Hepatocyte (in vitro differentiated cells): Measurements from ENCODE around the gene SYTL5. TPM values are rescaled to one million over a fixed set of nuclear protein-coding genes. Genes with fewer than 3 reads are reported as not detected.
A peak's percentile ranks its signal among the peaks of the same experiment; 100 is the strongest.

Experiments
- DNase-seq: peaks from one replicate; pipeline ENCODE4 v3.0.0-alpha.2; 2016; ENCODE audit warnings: low spot score
- H2AFZ ChIP-seq: fragments of 200-600 bp; sonication (generic); 2 replicates; pipeline ENCODE4 v1.6.0; 2016; ENCODE audit warnings: antibody characterized with exemption, mild to moderate bottlenecking
- H3K27ac ChIP-seq: fragments of 200-600 bp; sonication (generic); 2 replicates; pipeline ENCODE4 v1.5.1; 2016; ENCODE audit warnings: mild to moderate bottlenecking
- H3K27me3 ChIP-seq: fragments of 200-600 bp; sonication (generic); 2 replicates; pipeline ENCODE4 v1.6.1; 2016
- H3K36me3 ChIP-seq: fragments of 200-600 bp; sonication (generic); replicated peaks from 2 replicates; pipeline ENCODE4 v1.5.1; 2016; ENCODE audit warnings: low read depth; ENCODE audit not compliant: insufficient read depth
- H3K4me1 ChIP-seq: fragments of 200-600 bp; sonication (generic); 2 replicates; pipeline ENCODE4 v1.5.1; 2016; ENCODE audit warnings: mild to moderate bottlenecking, moderate library complexity; ENCODE audit not compliant: insufficient read depth
- H3K4me2 ChIP-seq: fragments of 200-600 bp; sonication (generic); 2 replicates; pipeline ENCODE4 v1.6.0; 2016
- H3K4me3 ChIP-seq: fragments of 200-600 bp; sonication (generic); 2 replicates; pipeline ENCODE4 v1.5.1; 2016; ENCODE audit warnings: mild to moderate bottlenecking
- H3K79me2 ChIP-seq: fragments of 200-600 bp; sonication (generic); 2 replicates; pipeline ENCODE4 v1.6.0; 2017; ENCODE audit warnings: mild to moderate bottlenecking
- H3K9me2 ChIP-seq: fragments of 200-600 bp; sonication (generic); replicated peaks from 2 replicates; pipeline ENCODE4 v1.6.0; 2017; ENCODE audit warnings: mild to moderate bottlenecking; ENCODE audit not compliant: insufficient read depth
- H3K9me3 ChIP-seq: fragments of 200-600 bp; sonication (generic); 2 replicates; pipeline ENCODE4 v1.5.1; 2016; ENCODE audit warnings: low read depth, mild to moderate bottlenecking
- H4K20me1 ChIP-seq: fragments of 200-600 bp; sonication (generic); 2 replicates; pipeline ENCODE4 v1.6.0; 2016; ENCODE audit warnings: mild to moderate bottlenecking; ENCODE audit not compliant: insufficient read depth, poor library complexity, severe bottlenecking
- CTCF ChIP-seq: fragments of 200-600 bp; sonication (generic); IDR thresholded peaks from 2 replicates; pipeline ENCODE4 v1.5.1; 2016; ENCODE audit warnings: antibody characterized with exemption, mild to moderate bottlenecking; ENCODE audit not compliant: poor library complexity
- EZH2 ChIP-seq: fragments of 200-600 bp; sonication (generic); IDR thresholded peaks from 2 replicates; pipeline ENCODE4 v1.6.1; 2016; ENCODE audit warnings: antibody characterized with exemption, mild to moderate bottlenecking, borderline replicate concordance
- EZH2phosphoT487 ChIP-seq: fragments of 200-600 bp; sonication (generic); IDR thresholded peaks from one replicate; pipeline ENCODE4 v1.6.1; 2018; ENCODE audit warnings: antibody characterized with exemption, mild to moderate bottlenecking, low read depth, moderate library complexity; ENCODE audit not compliant: unreplicated experiment, severe bottlenecking
- WGBS: methylation state at CpG from one replicate; pipeline ENCODE4 v1.1.6; 2016; ENCODE audit warnings: low lambda C conversion rate; ENCODE audit errors: missing lambda C conversion rate; 5-methylcytosine and 5-hydroxymethylcytosine counted together
- polyA plus RNA-seq: library from polyadenylated mRNA; unstranded; fragments of >200 nt; fragmentation: Nextera tagmentation; extraction: Ambion mirVana; gene quantifications from 2 replicates; pipeline ENCODE4 v1.2.1, GENCODE V29; 2016
- total RNA-seq: library from RNA; depleted of rRNA; stranded (reverse); fragments of >200 nt; gene quantifications from 2 replicates; pipeline ENCODE4 v1.2.3, GENCODE V29; 2014

The SYTL5 gene
- total and polyA plus RNA-seq, 2 experiments from 2014 or later, result 1.2 to 8.0 TPM

- no peak overlapping the region for H3K27ac ChIP-seq
- no peaks in the 10 kb centered on the region for H3K79me2 ChIP-seq
- 72% methylated on average over 3 of the region's 3 CpGs for WGBS
- H2AFZ ChIP-seq, result no peak overlapping the region
- no peaks in the 10 kb centered on the region for H4K20me1 ChIP-seq
- H3K27me3 ChIP-seq, result no peaks in the 10 kb centered on the region
- H3K9me3 ChIP-seq, result no peaks in the 10 kb centered on the region
- TF ChIP-seq CTCF (no peak), EZH2 (no peak), EZH2phosphoT487 (no peak)
- H3K4me3 ChIP-seq, result no peak overlapping the region
- no peaks in the 10 kb centered on the region for H3K9me2 ChIP-seq
- H3K36me3 ChIP-seq, result no peaks in the 10 kb centered on the region
- H3K4me1 ChIP-seq, result no peaks in the 10 kb centered on the region
- no peak for DNase-seq
- H3K4me2 ChIP-seq, result no peak overlapping the region
Observed at GRCh38 chrX:38004046-38004445, 2.3 kb upstream of the SYTL5 start.

- H3K4me3 ChIP-seq, result no peak overlapping the region
- no peak overlapping the region for H2AFZ ChIP-seq
- H3K4me2 ChIP-seq, result peak overlapping the region; percentile 45
- peak overlapping the region; percentile 39 for H3K27ac ChIP-seq
- no peak for TF ChIP-seq EZH2phosphoT487
- TF ChIP-seq EZH2, result no peak
- no peak for TF ChIP-seq CTCF
- no peaks in the 10 kb centered on the region for H3K9me2 ChIP-seq
- no peak for DNase-seq
- H3K9me3 ChIP-seq, result no peaks in the 10 kb centered on the region
- no peaks in the 10 kb centered on the region for H4K20me1 ChIP-seq
- no peaks in the 10 kb centered on the region for H3K79me2 ChIP-seq
- no peaks in the 10 kb centered on the region for H3K27me3 ChIP-seq
- no peaks in the 10 kb centered on the region for H3K4me1 ChIP-seq
- no peaks in the 10 kb centered on the region for H3K36me3 ChIP-seq
Observed at GRCh38 chrX:38006778-38007177, 425 bp downstream of the SYTL5 start.

- Histone ChIP-seq H3K9me3 (no peaks in the 10 kb centered on the region), H2AFZ (no peak overlapping the region), H3K4me1 (no peaks in the 10 kb centered on the region), H3K4me3 (no peak overlapping the region), H3K4me2 (no peak overlapping the region), H3K27ac (no peak overlapping the region), H4K20me1 (no peaks in the 10 kb centered on the region), H3K79me2 (no peaks in the 10 kb centered on the region), H3K36me3 (no peaks in the 10 kb centered on the region), H3K9me2 (no peaks in the 10 kb centered on the region), H3K27me3 (no peaks in the 10 kb centered on the region)
- DNase-seq, result no peak
- TF ChIP-seq EZH2 (no peak), CTCF (no peak), EZH2phosphoT487 (no peak)
Observed at GRCh38 chrX:38008658-38009057, 2.3 kb downstream of the SYTL5 start.

GRCh38 chrX:38009641-38010040, 3.3 kb downstream of the SYTL5 start:
- no peak for DNase-seq
- H3K4me1 ChIP-seq, result no peaks in the 10 kb centered on the region
- no peak overlapping the region for H3K4me3 ChIP-seq
- no peaks in the 10 kb centered on the region for H3K9me2 ChIP-seq
- H3K79me2 ChIP-seq, result no peaks in the 10 kb centered on the region
- no peak overlapping the region for H3K27ac ChIP-seq
- no peaks in the 10 kb centered on the region for H4K20me1 ChIP-seq
- TF ChIP-seq CTCF (no peak), EZH2 (no peak), EZH2phosphoT487 (no peak)
- no peaks in the 10 kb centered on the region for H3K36me3 ChIP-seq
- no peaks in the 10 kb centered on the region for H3K27me3 ChIP-seq
- H3K9me3 ChIP-seq, result no peaks in the 10 kb centered on the region
- no peak overlapping the region for H2AFZ ChIP-seq
- no peak overlapping the region for H3K4me2 ChIP-seq
